GM21723 (cell line): ENCODE results near the gene FOXJ2.
"Not testable (repeated sequence)": the region's sequence is repeated elsewhere in the genome, so short reads cannot be mapped to it uniquely, and the experiment has no call there.

Source experiments
- ATAC-seq: cut with Tn5 transposase; IDR thresholded peaks from one replicate; pipeline ENCODE4 v1.9.1; 2021; ENCODE audit warnings: mild to moderate bottlenecking, moderate library complexity; ENCODE audit not compliant: unreplicated experiment

The FOXJ2 gene

GRCh38 chr12:8064131-8064530 lies 31.6 kb downstream of the FOXJ2 start:
- no peak for ATAC-seq

GRCh38 chr12:8065991-8066594 lies 33.6 kb downstream of the FOXJ2 start, which contains the start of gene C3AR1:
Gene C3AR1, minus strand, starts transcription at chr12:8066359. Its CDS starts 6,174 bp downstream, at chr12:8060185.
- ATAC-seq = peak; percentile 90

- ATAC-seq = no peak
Measured at GRCh38 chr12:8069582-8069981, 37.1 kb downstream of the FOXJ2 start.

- ATAC-seq = not testable (repeated sequence)
Measured at GRCh38 chr12:8071820-8072219, 39.3 kb downstream of the FOXJ2 start.

- ATAC-seq = no peak
Measured at GRCh38 chr12:8075935-8076334, 43.4 kb downstream of the FOXJ2 start.

- ATAC-seq = no peak
Measured at GRCh38 chr12:8076366-8076765, 43.9 kb downstream of the FOXJ2 start.

- no peak for ATAC-seq
Measured at GRCh38 chr12:8077207-8077606, 44.7 kb downstream of the FOXJ2 start.

- ATAC-seq = no peak
Measured at GRCh38 chr12:8078398-8078797, 45.9 kb downstream of the FOXJ2 start.

- ATAC-seq = no peak
Measured at GRCh38 chr12:8078916-8079315, 46.4 kb downstream of the FOXJ2 start.

- no peak for ATAC-seq
Measured at GRCh38 chr12:8080120-8080519, 47.6 kb downstream of the FOXJ2 start.

- ATAC-seq = no peak
Measured at GRCh38 chr12:8081251-8081920, 48.9 kb downstream of the FOXJ2 start.

GRCh38 chr12:8082808-8083100 lies 50.2 kb downstream of the FOXJ2 start:
- no peak for ATAC-seq

- not testable (repeated sequence) for ATAC-seq
Measured at GRCh38 chr12:8084351-8084750, 51.8 kb downstream of the FOXJ2 start.

GRCh38 chr12:8087666-8088065 lies 55.1 kb downstream of the FOXJ2 start:
- ATAC-seq = no peak

GRCh38 chr12:8088574-8088973 lies 56.1 kb downstream of the FOXJ2 start:
- ATAC-seq = peak; percentile 79

GRCh38 chr12:8089277-8089676 lies 56.8 kb downstream of the FOXJ2 start:
- not testable (repeated sequence) for ATAC-seq

GRCh38 chr12:8089716-8090115 lies 57.2 kb downstream of the FOXJ2 start:
- ATAC-seq = no peak

GRCh38 chr12:8093291-8093690 lies 60.8 kb downstream of the FOXJ2 start:
- no peak for ATAC-seq

- no peak for ATAC-seq
Measured at GRCh38 chr12:8096281-8096915, 63.9 kb downstream of the FOXJ2 start.

GRCh38 chr12:8099235-8099634 lies 66.7 kb downstream of the FOXJ2 start:
- no peak for ATAC-seq
